ENCODE results near the gene GAB2.
A peak's percentile ranks its signal among the peaks of the same experiment; 100 is the strongest.

GAB2 gene

GRCh38 chr11:78339945-78340344 lies 77.7 kb downstream of the GAB2 start:
- Mint-ChIP-seq H3K4me3 (no peak overlapping the region), H3K27me3 (peaks cover 14% of the 10 kb centered on the region), H3K36me3 (ENCODE audit: insufficient read depth) (no peaks in the 10 kb centered on the region), H3K9me3 (no peaks in the 10 kb centered on the region), H3K27ac (ENCODE audit: low read depth) (no peak overlapping the region), H3K4me1 (peaks cover 7% of the 10 kb centered on the region)
- no peak for DNase-seq (ENCODE audit: low spot score in 2 of 2)
- ATAC-seq (replicated peaks; ENCODE audit: extremely low read depth, poor library complexity, severe bottlenecking) = no peak

- H3K9me3 Mint-ChIP-seq = no peaks in the 10 kb centered on the region
- peaks cover 12% of the 10 kb centered on the region for H3K27me3 Mint-ChIP-seq
- no peak for ATAC-seq (replicated peaks; ENCODE audit: extremely low read depth, poor library complexity, severe bottlenecking)
- H3K4me1 Mint-ChIP-seq = peaks cover 7% of the 10 kb centered on the region
- H3K4me3 Mint-ChIP-seq = no peak overlapping the region
- peak overlapping the region; percentile 69 for H3K27ac Mint-ChIP-seq (ENCODE audit: low read depth)
- H3K36me3 Mint-ChIP-seq (ENCODE audit: insufficient read depth) = no peaks in the 10 kb centered on the region
- DNase-seq (ENCODE audit: low spot score in 2 of 2) = no peak
Observed at GRCh38 chr11:78339483-78339882, 78.1 kb downstream of the GAB2 start.

GRCh38 chr11:78338702-78339101 lies 78.9 kb downstream of the GAB2 start:
- Mint-ChIP-seq H3K4me1 (peaks cover 7% of the 10 kb centered on the region), H3K27me3 (peaks cover 4% of the 10 kb centered on the region), H3K4me3 (no peak overlapping the region), H3K27ac (ENCODE audit: low read depth) (peak overlapping the region; percentile 69), H3K36me3 (ENCODE audit: insufficient read depth) (no peaks in the 10 kb centered on the region), H3K9me3 (no peaks in the 10 kb centered on the region)
- ATAC-seq (replicated peaks; ENCODE audit: extremely low read depth, poor library complexity, severe bottlenecking) (no peak), DNase-seq (ENCODE audit: low spot score in 2 of 2) (no peak)

GRCh38 chr11:78338138-78338537 lies 79.5 kb downstream of the GAB2 start:
- DNase-seq (ENCODE audit: low spot score in 2 of 2) = no peak
- H3K4me1 Mint-ChIP-seq = peaks cover 7% of the 10 kb centered on the region
- no peaks in the 10 kb centered on the region for H3K27me3 Mint-ChIP-seq
- ATAC-seq (replicated peaks; ENCODE audit: extremely low read depth, poor library complexity, severe bottlenecking) = no peak
- no peak overlapping the region for H3K4me3 Mint-ChIP-seq
- no peak overlapping the region for H3K27ac Mint-ChIP-seq (ENCODE audit: low read depth)
- peaks cover under 1% of the 10 kb centered on the region for H3K36me3 Mint-ChIP-seq (ENCODE audit: insufficient read depth)
- H3K9me3 Mint-ChIP-seq = no peaks in the 10 kb centered on the region

- peaks cover 1% of the 10 kb centered on the region for H3K36me3 Mint-ChIP-seq (ENCODE audit: insufficient read depth)
- H3K4me1 Mint-ChIP-seq = peaks cover 7% of the 10 kb centered on the region
- no peak overlapping the region for H3K4me3 Mint-ChIP-seq
- H3K27ac Mint-ChIP-seq (ENCODE audit: low read depth) = no peak overlapping the region
- ATAC-seq (replicated peaks; ENCODE audit: extremely low read depth, poor library complexity, severe bottlenecking) (no peak), DNase-seq (ENCODE audit: low spot score in 2 of 2) (no peak)
- H3K9me3 Mint-ChIP-seq = no peaks in the 10 kb centered on the region
- H3K27me3 Mint-ChIP-seq = no peaks in the 10 kb centered on the region
Observed at GRCh38 chr11:78337554-78337924, 80.1 kb downstream of the GAB2 start.

GRCh38 chr11:78336877-78337553 lies 80.6 kb downstream of the GAB2 start:
- no peaks in the 10 kb centered on the region for H3K9me3 Mint-ChIP-seq
- no peaks in the 10 kb centered on the region for H3K27me3 Mint-ChIP-seq
- peaks cover 7% of the 10 kb centered on the region for H3K4me1 Mint-ChIP-seq
- ATAC-seq (replicated peaks; ENCODE audit: extremely low read depth, poor library complexity, severe bottlenecking) (no peak), DNase-seq (ENCODE audit: low spot score in 2 of 2) (no peak)
- H3K4me3 Mint-ChIP-seq = no peak overlapping the region
- peaks cover 1% of the 10 kb centered on the region for H3K36me3 Mint-ChIP-seq (ENCODE audit: insufficient read depth)
- no peak overlapping the region for H3K27ac Mint-ChIP-seq (ENCODE audit: low read depth)

- Mint-ChIP-seq H3K9me3 (no peaks in the 10 kb centered on the region), H3K36me3 (ENCODE audit: insufficient read depth) (peaks cover 1% of the 10 kb centered on the region), H3K4me3 (no peak overlapping the region), H3K27me3 (no peaks in the 10 kb centered on the region), H3K4me1 (no peaks in the 10 kb centered on the region), H3K27ac (ENCODE audit: low read depth) (no peak overlapping the region)
- no peak for ATAC-seq (replicated peaks; ENCODE audit: extremely low read depth, poor library complexity, severe bottlenecking)
- DNase-seq (ENCODE audit: low spot score in 2 of 2) = no peak
Observed at GRCh38 chr11:78334109-78334508, 83.5 kb downstream of the GAB2 start.

GRCh38 chr11:78332872-78333271 lies 84.7 kb downstream of the GAB2 start:
- no peak overlapping the region for H3K27ac Mint-ChIP-seq (ENCODE audit: low read depth)
- no peak for DNase-seq (ENCODE audit: low spot score in 2 of 2)
- no peak overlapping the region for H3K4me3 Mint-ChIP-seq
- no peaks in the 10 kb centered on the region for H3K27me3 Mint-ChIP-seq
- peaks cover 1% of the 10 kb centered on the region for H3K36me3 Mint-ChIP-seq (ENCODE audit: insufficient read depth)
- H3K4me1 Mint-ChIP-seq = no peaks in the 10 kb centered on the region
- no peak for ATAC-seq (replicated peaks; ENCODE audit: extremely low read depth, poor library complexity, severe bottlenecking)
- H3K9me3 Mint-ChIP-seq = no peaks in the 10 kb centered on the region

GRCh38 chr11:78332174-78332866 lies 85.3 kb downstream of the GAB2 start:
- ATAC-seq (replicated peaks; ENCODE audit: extremely low read depth, poor library complexity, severe bottlenecking) (no peak), DNase-seq (ENCODE audit: low spot score in 2 of 2) (no peak)
- Mint-ChIP-seq H3K36me3 (ENCODE audit: insufficient read depth) (peaks cover 1% of the 10 kb centered on the region), H3K4me1 (no peaks in the 10 kb centered on the region), H3K27ac (ENCODE audit: low read depth) (no peak overlapping the region), H3K4me3 (no peak overlapping the region), H3K27me3 (no peaks in the 10 kb centered on the region), H3K9me3 (no peaks in the 10 kb centered on the region)

- Mint-ChIP-seq H3K9me3 (no peaks in the 10 kb centered on the region), H3K27ac (ENCODE audit: low read depth) (no peak overlapping the region), H3K27me3 (no peaks in the 10 kb centered on the region), H3K4me1 (no peaks in the 10 kb centered on the region), H3K36me3 (ENCODE audit: insufficient read depth) (peaks cover 1% of the 10 kb centered on the region), H3K4me3 (no peak overlapping the region)
- ATAC-seq (replicated peaks; ENCODE audit: extremely low read depth, poor library complexity, severe bottlenecking) (no peak), DNase-seq (ENCODE audit: low spot score in 2 of 2) (no peak)
Observed at GRCh38 chr11:78331711-78332110, 85.9 kb downstream of the GAB2 start.

- DNase-seq (ENCODE audit: low spot score in 2 of 2) (no peak), ATAC-seq (replicated peaks; ENCODE audit: extremely low read depth, poor library complexity, severe bottlenecking) (no peak)
- no peak overlapping the region for H3K4me3 Mint-ChIP-seq
- H3K27me3 Mint-ChIP-seq = no peaks in the 10 kb centered on the region
- H3K27ac Mint-ChIP-seq (ENCODE audit: low read depth) = no peak overlapping the region
- no peaks in the 10 kb centered on the region for H3K4me1 Mint-ChIP-seq
- peaks cover 1% of the 10 kb centered on the region for H3K36me3 Mint-ChIP-seq (ENCODE audit: insufficient read depth)
- H3K9me3 Mint-ChIP-seq = no peaks in the 10 kb centered on the region
Observed at GRCh38 chr11:78330361-78330760, 87.3 kb downstream of the GAB2 start.

GRCh38 chr11:78327945-78328344 lies 89.7 kb downstream of the GAB2 start:
- Mint-ChIP-seq H3K27ac (ENCODE audit: low read depth) (no peak overlapping the region), H3K4me3 (no peak overlapping the region), H3K27me3 (no peaks in the 10 kb centered on the region), H3K9me3 (no peaks in the 10 kb centered on the region), H3K36me3 (ENCODE audit: insufficient read depth) (no peaks in the 10 kb centered on the region), H3K4me1 (no peaks in the 10 kb centered on the region)
- ATAC-seq (replicated peaks; ENCODE audit: extremely low read depth, poor library complexity, severe bottlenecking) (no peak), DNase-seq (ENCODE audit: low spot score in 2 of 2) (no peak)

- H3K4me1 Mint-ChIP-seq = no peaks in the 10 kb centered on the region
- H3K9me3 Mint-ChIP-seq = no peaks in the 10 kb centered on the region
- H3K36me3 Mint-ChIP-seq (ENCODE audit: insufficient read depth) = no peaks in the 10 kb centered on the region
- H3K27ac Mint-ChIP-seq (ENCODE audit: low read depth) = peak overlapping the region; percentile 36
- ATAC-seq (replicated peaks; ENCODE audit: extremely low read depth, poor library complexity, severe bottlenecking) (peak; percentile 76), DNase-seq (ENCODE audit: low spot score in 2 of 2) (no peak)
- H3K27me3 Mint-ChIP-seq = no peaks in the 10 kb centered on the region
- H3K4me3 Mint-ChIP-seq = no peak overlapping the region
Observed at GRCh38 chr11:78325274-78325781, 92.3 kb downstream of the GAB2 start.
